Stimulated activated CD8-positive, alpha-beta memory T cell treated with anti-CD3 and anti-CD28 coated beads, Interleukin-7, amount 100 ng/mL, for 24 hours (primary cell): ENCODE data around the gene A4GNT.
A peak's percentile ranks its signal among the peaks of the same experiment; 100 is the strongest.
"Not testable (repeated sequence)": the region's sequence is repeated elsewhere in the genome, so short reads cannot be mapped to it uniquely, and the experiment has no call there.

Experiments
- DNase-seq: peaks from one replicate; pipeline ENCODE4 v3.0.0-alpha.2; 2020; ENCODE audit warnings: low read depth

The A4GNT gene

GRCh38 chr3:138132239-138132638, at the start of gene A4GNT:
Gene A4GNT, minus strand, starts transcription at chr3:138132390. Its CDS starts 1,134 bp downstream, at chr3:138131256.
- DNase-seq, result no peak

GRCh38 chr3:138180375-138181029, 48.3 kb upstream of the A4GNT start:
- no peak for DNase-seq

- DNase-seq, result peak; percentile 35
These were observed 42.4 kb upstream of the A4GNT start, which contains the start of gene DBR1 for GRCh38 chr3:138174421-138175131. Gene DBR1, minus strand, starts transcription at chr3:138174921. Its CDS starts 126 bp downstream, at chr3:138174795.

DNA sequence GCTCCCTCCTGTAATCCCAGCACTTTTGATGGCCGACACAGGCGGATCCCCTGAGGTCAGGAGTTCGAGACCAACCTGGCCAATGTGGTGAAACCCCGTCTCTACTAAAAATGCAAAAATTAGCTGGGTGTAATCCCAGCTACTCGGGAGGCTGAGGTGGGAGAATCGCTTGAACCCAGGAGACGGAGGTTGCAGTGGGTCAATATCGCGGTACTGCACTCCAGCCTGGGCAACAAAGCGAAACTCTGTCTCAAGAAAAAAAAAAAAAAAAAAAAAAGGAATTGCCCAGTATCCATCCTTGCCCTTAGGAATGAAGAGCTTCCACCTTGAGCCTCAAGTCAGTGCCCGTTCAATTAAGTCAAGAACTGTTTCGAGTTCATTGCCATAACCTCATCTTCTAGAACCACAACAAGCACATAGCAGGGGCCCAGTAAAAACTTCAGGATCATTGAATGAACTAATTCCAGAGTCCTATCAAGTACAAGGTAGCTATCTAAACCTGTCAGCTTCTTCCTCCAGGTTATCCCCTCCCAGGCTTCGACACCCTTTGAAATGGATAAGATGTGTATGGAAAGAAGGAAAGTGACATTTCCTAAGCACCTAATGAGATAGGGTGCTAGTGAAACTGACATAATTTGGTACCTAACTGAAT, 41.7 kb upstream of the A4GNT start:
- DNase-seq, result no peak

GRCh38 chr3:138172625-138173024, 40.4 kb upstream of the A4GNT start:
- no peak for DNase-seq

DNA sequence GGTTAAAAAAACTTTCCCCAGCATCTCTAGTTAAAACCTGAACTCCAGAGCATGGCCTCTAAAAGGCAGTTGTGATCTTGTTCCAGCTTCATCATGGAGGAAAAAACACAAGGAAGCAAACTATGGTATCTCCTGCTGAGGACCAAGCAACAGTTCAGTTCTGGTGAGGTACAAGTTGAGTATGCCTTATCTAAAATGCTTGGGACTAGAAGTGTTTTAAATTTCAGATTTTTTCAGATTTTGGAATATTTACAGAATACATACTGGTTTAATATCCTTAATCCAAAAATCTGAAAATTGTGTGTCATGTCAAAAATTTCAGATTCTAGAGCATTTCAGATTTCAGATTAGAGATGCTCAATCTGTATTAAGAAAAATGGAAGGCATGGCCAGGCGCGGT, 32.9 kb upstream of the A4GNT start:
- DNase-seq, result no peak

DNA sequence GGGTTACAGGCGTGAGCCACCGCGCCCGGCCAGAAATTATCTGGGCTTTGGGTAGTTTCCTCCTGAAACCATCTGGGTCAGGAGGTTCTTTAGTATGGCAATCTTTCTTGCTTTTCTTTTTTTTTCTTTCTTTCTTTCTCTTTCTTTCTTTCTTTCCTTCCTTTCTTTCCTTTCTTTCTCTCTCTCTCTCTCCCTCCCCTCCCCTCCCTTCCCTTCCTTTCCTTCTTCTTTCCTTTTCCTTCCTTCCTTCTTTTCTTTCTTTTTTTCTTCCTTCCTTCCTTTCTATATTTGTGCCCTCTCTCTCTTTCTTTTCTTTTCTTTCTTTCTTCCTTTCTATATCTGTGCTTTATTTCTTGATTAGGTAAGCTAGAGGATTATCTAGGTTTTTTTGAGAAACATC, 25.6 kb upstream of the A4GNT start:
- no peak for DNase-seq

GRCh38 chr3:138154534-138154933, 22.3 kb upstream of the A4GNT start:
- no peak for DNase-seq

DNA sequence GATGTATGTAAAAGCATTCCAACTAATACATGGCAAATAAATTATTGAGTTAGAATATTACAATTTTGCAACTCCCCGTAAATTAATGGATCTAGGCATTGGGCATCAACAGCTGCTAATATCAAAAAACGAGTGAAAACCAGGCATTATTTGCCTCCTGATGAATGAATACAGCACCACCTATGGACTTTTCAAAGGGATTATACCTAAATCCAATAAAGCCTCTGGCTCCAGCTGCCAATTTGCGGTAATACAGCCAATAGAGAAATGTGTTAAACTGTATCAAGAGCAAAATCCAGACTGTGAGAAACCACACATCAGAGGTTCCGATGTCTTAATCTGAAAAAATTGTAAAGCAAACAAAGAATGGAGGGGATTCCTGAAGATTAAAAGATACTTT, 16.3 kb upstream of the A4GNT start:
- DNase-seq, result no peak

DNA sequence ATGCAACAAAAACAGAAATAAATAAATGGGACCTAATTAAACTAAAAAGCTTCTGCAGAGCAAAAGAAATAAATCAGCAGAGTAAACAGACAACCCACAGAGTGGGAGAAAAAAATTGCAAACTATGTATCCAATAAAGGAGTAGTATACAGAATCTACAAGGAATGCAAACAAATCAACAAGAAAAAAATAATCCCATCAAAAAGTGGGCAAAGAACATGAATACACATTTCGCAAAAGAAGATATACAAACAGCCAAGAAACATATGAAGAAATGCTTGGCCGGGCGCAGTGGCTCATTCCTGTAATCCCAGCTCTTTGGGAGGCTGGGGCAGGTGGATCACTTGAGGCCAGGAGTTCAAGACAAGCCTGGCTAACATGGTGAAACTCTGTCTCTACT, 10.0 kb upstream of the A4GNT start:
- not testable (repeated sequence) for DNase-seq

- DNase-seq, result no peak
These were observed 8.8 kb upstream of the A4GNT start for GRCh38 chr3:138140940-138141339.

DNA sequence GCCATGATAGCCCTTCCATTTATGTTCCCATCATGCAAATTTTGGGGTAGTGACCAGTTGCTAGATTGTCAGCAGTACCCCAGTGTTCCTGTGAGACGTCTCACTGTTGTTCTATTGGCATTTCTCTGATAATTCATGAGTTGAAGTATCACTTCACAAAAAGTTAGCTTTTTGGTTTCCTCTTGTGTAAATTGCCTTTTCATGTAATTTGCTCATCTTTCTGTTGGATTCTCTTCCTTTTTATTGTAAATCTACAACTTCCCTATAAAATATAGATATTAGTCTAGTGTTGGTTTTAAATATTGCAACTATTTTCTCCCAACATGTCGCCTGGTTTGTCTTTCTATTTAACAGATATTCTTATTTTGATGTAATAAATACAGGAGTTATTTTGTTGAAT, 7.5 kb upstream of the A4GNT start:
- no peak for DNase-seq

GRCh38 chr3:138137861-138138260, 5.7 kb upstream of the A4GNT start:
- DNase-seq, result no peak

- no peak for DNase-seq
These were observed 4.0 kb upstream of the A4GNT start for GRCh38 chr3:138136201-138136600.

DNA sequence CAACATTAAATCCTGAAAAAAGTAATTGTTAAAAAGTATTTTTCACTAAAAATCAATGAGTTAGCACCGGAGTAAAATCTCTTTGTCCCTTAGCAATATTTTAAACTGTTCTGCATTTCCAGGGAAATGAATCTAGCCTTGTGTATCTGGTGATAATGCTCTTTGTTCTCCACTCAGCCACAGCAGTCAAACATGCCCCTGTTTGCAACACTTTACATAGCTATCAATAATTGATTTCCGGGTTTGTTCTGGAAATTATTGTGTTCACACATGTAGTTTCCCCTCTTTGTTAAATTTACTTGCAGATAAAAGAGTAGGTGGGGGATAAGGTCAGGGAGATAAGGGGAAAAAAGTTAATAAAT, 3.6 kb upstream of the A4GNT start:
- DNase-seq, result no peak

DNA sequence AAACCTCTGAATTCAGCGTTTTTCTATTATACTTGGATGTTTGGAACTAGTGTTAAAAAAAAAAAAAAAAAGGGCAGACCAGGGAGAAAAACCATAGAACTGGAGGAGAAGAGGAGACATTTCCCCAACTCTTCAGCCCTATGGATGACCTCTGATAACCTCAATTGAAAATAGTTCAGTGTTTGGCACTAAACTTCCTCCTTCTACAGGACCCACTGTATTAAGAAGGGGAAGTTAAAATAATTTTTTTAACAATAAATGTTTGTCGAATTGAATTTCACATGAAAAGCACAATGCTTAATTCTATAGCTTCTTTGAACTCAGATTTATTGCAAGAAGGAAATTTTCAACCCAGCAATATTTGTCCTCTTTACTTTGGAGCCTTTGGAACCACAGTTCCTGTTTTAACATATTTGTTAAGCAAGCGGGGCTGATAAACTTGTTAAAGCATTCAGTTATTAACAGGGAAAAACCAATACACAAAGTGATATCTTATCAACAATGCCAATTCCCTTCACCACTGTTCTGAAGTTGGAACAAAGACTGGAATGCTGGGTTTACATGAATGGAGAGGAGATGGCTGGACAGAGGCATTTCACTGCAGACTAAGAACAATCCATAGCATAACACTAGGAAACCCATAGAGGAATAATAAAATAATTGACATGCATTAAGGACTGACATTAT, 3.1 kb upstream of the A4GNT start:
- no peak for DNase-seq

DNA sequence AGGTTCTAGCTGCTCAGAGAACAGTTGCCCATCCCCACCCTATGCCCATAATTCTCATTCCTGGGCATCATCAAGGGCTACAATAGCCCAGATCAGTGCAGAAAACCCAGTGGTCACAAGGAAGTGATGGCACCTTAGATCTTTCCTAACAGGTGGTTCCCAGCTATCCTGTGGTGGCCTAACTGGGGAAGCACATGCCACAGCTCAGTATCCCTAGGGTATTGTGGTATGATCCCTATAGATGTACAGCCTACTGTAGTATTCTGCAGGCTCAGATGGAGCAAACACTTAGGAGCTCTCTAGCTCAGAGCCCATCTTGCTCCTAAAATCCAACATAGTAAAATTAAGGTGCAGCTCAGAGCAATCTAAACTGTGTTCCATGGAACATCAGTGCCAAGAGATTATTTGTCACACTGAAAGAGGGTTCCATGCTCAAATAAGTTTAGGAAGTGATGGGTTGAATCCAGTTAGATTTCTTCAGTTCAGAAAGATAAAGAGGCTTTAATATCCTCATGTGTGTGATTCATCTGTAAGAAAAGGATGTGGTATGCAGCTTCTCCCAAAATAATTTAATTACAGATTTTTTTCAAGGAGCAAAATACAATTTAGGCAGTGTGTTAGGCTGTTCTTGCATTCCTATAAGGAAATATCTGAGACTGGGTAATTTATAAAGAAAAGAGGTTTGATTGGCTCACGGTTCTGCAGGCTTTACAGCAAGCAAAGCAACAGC, 4.4 kb downstream of the A4GNT start:
- no peak for DNase-seq

DNA sequence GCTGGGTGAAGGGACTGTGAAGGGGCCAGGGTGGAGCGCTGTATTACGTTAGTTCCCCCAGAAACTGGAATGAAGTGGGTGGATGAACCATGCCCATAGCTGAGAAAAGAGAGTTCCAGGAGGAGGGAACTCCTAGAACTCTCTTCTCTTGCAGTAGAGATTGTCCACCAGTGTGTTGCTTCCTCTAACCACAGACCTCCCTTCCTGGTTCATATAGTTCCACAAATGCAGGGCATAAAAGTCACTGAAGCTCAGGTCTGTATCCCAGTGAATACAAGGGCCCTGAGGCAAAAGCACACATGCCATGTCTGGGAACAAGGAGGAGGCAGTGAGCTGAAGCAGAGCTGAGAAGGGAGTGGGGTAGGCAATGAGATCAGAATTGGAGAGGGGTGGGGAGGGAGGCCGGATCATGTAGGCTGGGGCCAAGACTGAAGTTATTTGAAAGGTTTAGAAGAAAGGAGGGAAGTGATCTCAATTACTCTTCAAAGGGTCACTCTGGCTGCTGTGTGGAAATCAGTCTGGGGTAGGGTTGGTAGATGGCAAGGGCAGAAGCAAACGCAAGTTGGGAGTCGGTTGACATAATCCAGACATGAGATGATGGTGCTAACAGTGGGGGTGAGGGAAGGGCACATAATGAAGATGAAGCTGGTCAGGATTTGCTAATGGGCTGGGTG, 6.5 kb downstream of the A4GNT start:
- DNase-seq, result no peak

GRCh38 chr3:138124706-138125355, 7.4 kb downstream of the A4GNT start:
- DNase-seq, result no peak

GRCh38 chr3:138124188-138124587, 8.0 kb downstream of the A4GNT start:
- no peak for DNase-seq

DNA sequence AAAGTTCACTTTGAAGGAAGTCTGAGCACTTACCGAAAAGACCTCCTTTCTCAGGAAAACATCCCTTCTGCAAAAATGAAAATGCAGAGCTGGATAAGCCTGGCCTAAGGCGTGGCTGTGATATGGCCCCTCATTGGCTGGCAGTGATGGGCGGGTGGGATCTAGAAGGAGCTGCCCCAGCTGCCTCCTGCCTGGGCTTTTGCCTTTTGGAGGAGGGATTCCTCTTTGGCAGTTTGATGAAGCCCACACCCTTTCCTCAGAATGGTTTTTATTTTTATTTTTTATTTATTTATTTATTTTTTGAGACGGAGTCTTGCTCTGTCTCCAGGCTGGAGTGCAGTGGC, 12.8 kb downstream of the A4GNT start:
- no peak for DNase-seq
